Ishikawa (cell line): ENCODE measurements around the gene CSAD.

ENCODE experiments used
- CEBPB ChIP-seq: IDR thresholded peaks from 2 replicates; pipeline ENCODE4 v1.6.1; 2012
- CREB1 ChIP-seq: IDR thresholded peaks from 2 replicates; pipeline ENCODE4 v1.6.1; 2012; ENCODE audit warnings: low read depth
- EGR1 ChIP-seq: IDR thresholded peaks from 2 replicates; pipeline ENCODE4 v1.6.1; 2012
- EP300 ChIP-seq: IDR thresholded peaks from 2 replicates; pipeline ENCODE4 v1.6.1; 2012; ENCODE audit warnings: borderline replicate concordance
- FOXM1 ChIP-seq: IDR thresholded peaks from 2 replicates; pipeline ENCODE4 v1.6.1; 2012; ENCODE audit warnings: low read depth, borderline replicate concordance
- MAX ChIP-seq: IDR thresholded peaks from 2 replicates; pipeline ENCODE4 v1.6.1; 2012
- RAD21 ChIP-seq: IDR thresholded peaks from 2 replicates; pipeline ENCODE4 v1.6.1; 2012; ENCODE audit warnings: low read depth
- REST ChIP-seq: IDR thresholded peaks from 2 replicates; pipeline ENCODE4 v1.6.1; 2012; ENCODE audit warnings: low read depth, mild to moderate bottlenecking
- TAF1 ChIP-seq: IDR thresholded peaks from 2 replicates; pipeline ENCODE4 v1.6.1; 2012; ENCODE audit warnings: low read depth, mild to moderate bottlenecking
- TCF12 ChIP-seq: IDR thresholded peaks from 2 replicates; pipeline ENCODE4 v1.6.1; 2012; ENCODE audit warnings: low read depth

DNA sequence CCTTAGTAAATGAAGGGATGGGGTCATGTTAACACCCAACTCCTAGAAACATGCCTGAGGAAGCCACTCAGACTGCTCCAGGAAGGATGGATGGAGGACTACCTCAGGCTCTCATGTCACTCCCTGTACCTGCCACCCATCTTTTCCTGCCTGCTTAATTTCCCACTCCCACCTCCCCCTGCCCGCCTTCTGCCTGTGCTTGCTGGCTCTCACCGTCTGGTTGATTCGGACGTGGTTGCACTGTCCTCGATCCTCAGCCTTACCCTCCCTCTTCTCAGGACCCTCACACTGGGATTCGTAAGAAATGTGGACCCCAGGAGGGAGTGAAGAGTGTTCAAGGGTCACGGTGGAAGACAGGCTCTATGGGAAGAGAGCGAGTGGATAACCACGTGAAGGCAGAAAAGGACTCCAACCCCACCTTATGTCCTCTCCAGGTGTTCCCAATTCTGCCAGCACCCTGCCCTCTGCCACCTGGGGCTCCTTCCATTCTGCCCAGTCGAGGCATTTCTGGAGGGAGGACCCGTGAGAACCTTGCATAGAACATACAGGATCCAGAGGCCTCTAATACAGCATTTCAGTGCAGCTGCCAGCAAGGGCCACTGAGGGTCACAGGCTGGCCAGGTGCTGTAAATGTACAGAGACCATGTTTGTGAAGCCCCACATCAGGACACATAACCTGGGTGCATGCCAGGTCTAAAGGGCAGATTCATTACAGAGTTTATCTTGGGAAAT, 13.4 kb upstream of the CSAD start:
- no peak for TF ChIP-seq CREB1
- TF ChIP-seq EP300 = no peak
- no peak for TF ChIP-seq RAD21
- no peak for TF ChIP-seq EGR1
- no peak for TF ChIP-seq CEBPB
- no peak for TF ChIP-seq TCF12
- no peak for TF ChIP-seq FOXM1
- TF ChIP-seq TAF1 = no peak
- no peak for TF ChIP-seq REST
- no peak for TF ChIP-seq MAX
